ENCODE measurements around the gene OGA.

Gene OGA

GRCh38 chr10:101748496-101748895 lies 69.7 kb downstream of the OGA start:
- DNase-seq (ENCODE audit: low spot score) = no peak
- TF ChIP-seq CTCF (IDR thresholded peaks at IDR 0.05; ENCODE audit: extremely low read depth, missing control alignments) = no peak

- no peak for TF ChIP-seq CTCF (IDR thresholded peaks at IDR 0.05; ENCODE audit: extremely low read depth, missing control alignments)
These were observed 73.1 kb downstream of the OGA start for GRCh38 chr10:101745074-101745696.

DNA sequence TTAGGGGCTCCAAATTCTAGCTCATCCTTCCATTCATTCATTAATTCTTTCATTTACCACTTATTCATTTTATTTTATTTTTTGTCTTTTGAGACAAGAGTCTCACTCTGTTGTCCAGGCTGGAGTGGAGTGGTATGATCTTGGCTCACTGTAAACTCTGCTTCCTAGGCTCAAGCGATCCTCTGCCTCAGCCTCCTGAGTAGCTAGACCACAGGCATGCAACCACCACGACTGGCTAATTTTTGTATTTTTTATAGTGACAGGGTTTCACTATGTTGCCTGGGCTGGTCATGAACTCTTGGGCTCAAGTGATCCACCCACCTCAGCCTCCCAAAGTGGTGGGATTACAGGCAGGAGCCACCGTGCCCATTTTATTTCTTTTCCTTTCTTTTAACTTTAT lies 74.0 kb downstream of the OGA start:
- no peak for DNase-seq (ENCODE audit: low spot score)
- TF ChIP-seq CTCF (IDR thresholded peaks at IDR 0.05; ENCODE audit: extremely low read depth, missing control alignments) = no peak

More at GRCh38 chr10:101745074-101745696, 73.1 kb downstream of the OGA start:
- DNase-seq (ENCODE audit: low spot score) = no peak

DNA sequence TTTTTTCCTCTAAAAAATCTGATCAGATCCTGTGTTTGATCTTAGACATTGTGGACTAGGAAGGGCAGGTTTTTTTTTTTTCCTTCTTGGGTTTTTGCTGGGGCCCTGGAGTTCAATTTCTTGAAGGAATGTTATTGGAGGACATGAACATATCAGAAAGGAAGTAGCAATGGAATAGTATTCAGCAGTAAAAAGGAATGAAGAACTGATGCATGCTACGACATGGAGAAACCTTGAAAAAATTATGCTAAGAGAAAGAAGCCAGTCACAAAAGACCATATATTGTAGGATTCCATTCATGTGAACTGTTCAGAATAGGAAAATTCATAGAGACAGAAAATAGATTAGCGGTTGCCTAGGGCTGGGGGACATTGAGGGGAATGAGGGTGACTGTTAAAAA lies 76.3 kb downstream of the OGA start:
- DNase-seq (ENCODE audit: low spot score) = no peak
- no peak for TF ChIP-seq CTCF (IDR thresholded peaks at IDR 0.05; ENCODE audit: extremely low read depth, missing control alignments)

- no peak for DNase-seq (ENCODE audit: low spot score)
- TF ChIP-seq CTCF (IDR thresholded peaks at IDR 0.05; ENCODE audit: extremely low read depth, missing control alignments) = no peak
These were observed 81.6 kb downstream of the OGA start for GRCh38 chr10:101736666-101737065.
